B cell (primary cell): Measurements from ENCODE around the gene RTF2.

Source experiments
- CTCF ChIP-seq: fragments of 200-600 bp; IDR thresholded peaks from one replicate; pipeline ENCODE4 v1.8.0; 2022; ENCODE audit warnings: antibody characterized with exemption, mild to moderate bottlenecking
- EZH2 ChIP-seq: IDR thresholded peaks from 2 replicates; pipeline ENCODE4 v1.6.1; 2012; ENCODE audit warnings: borderline replicate concordance, low read depth, mild to moderate bottlenecking, moderate library complexity, low read length; ENCODE audit not compliant: insufficient read depth, poor library complexity, severe bottlenecking

GRCh38 chr20:56487216-56487615 lies 18.8 kb downstream of the RTF2 start:
- TF ChIP-seq CTCF = no peak
- TF ChIP-seq EZH2 = no peak
